Choroid plexus epithelial cell (primary cell): ENCODE measurements around the gene LPP.

Experiments used
- DNase-seq: peaks from one replicate; pipeline ENCODE4 v3.0.0-alpha.2; 2010; ENCODE audit warnings: low read depth
- H3K4me3 ChIP-seq: 2 replicates; pipeline ENCODE4 v1.5.1; 2011; ENCODE audit warnings: low read depth, mild to moderate bottlenecking, control low read depth, low read length, moderate library complexity
- TF ChIP-seq, protein P1 (sequence below): conservative IDR thresholded peaks from 2 replicates; pipeline ENCODE4 v1.5.1; 2011; ENCODE audit warnings: low read depth, mild to moderate bottlenecking, control low read depth, inconsistent platforms, low read length, moderate library complexity

Gene LPP

DNA sequence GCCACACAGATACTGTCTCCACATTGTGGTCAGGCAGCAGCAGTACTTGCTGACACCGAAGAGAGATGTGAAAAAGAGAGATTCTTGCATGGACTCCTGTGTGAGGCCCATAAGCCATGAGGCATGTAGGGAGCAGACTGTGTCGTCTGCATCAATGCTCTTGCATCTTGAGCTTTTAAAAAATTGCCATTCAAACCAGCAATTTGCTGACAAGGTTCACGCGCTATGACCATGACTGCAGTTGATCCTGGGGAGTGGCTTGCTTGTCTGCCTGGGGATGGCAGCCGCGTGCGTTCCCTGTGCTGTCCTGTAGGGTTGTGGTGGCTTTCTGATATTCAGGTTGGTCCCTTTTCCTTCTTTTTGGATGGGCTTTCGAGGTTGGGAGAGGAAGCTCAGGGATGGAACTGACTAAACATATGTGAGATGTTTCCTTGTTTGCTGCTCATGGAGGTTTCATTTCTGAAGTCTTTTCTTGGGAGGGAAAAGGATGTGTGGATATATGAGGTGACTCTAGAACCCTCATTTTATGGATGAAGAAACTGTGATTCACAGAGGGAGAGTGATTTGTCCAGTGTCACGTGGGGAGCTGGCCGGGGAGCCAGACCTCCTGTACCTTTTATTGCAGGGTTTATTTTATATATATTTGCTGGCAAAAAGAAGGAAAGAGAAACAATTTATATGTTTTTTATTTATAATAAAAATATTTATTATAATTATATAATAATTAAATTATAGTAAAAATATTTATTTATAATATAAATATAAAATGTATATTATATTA is 48.6 kb downstream of the LPP start:
- DNase-seq: no peak
- TF ChIP-seq, protein P1, sequence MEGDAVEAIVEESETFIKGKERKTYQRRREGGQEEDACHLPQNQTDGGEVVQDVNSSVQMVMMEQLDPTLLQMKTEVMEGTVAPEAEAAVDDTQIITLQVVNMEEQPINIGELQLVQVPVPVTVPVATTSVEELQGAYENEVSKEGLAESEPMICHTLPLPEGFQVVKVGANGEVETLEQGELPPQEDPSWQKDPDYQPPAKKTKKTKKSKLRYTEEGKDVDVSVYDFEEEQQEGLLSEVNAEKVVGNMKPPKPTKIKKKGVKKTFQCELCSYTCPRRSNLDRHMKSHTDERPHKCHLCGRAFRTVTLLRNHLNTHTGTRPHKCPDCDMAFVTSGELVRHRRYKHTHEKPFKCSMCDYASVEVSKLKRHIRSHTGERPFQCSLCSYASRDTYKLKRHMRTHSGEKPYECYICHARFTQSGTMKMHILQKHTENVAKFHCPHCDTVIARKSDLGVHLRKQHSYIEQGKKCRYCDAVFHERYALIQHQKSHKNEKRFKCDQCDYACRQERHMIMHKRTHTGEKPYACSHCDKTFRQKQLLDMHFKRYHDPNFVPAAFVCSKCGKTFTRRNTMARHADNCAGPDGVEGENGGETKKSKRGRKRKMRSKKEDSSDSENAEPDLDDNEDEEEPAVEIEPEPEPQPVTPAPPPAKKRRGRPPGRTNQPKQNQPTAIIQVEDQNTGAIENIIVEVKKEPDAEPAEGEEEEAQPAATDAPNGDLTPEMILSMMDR: no peak
- no peak overlapping the region for H3K4me3 ChIP-seq

- TF ChIP-seq, protein P1: no peak
- H3K4me3 ChIP-seq: no peak overlapping the region
- DNase-seq: no peak
Observed at GRCh38 chr3:188204526-188204925, 50.6 kb downstream of the LPP start.

DNA sequence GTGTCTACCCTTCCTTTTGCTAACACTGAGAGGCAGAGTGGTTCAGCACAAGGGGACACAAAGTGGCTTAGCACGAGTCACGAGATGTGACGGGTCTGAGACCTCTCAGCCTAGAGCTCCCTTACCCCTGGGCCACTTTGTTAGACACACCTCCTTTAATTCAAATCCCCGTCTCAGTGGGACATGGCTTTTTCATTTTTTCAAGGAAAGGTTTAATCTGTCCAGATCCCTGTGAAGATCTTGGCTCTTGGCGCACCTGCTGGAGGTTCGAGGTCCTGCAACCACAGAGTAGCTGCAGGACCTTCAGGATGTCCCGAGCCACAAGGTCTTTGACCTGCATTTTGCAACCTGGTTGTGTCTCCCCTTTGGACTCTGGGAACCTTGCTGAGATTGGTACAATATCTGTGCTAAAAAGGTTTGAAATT is 52.0 kb downstream of the LPP start:
- TF ChIP-seq, protein P1: peak; percentile 42
- no peak overlapping the region for H3K4me3 ChIP-seq
- DNase-seq: no peak

DNA sequence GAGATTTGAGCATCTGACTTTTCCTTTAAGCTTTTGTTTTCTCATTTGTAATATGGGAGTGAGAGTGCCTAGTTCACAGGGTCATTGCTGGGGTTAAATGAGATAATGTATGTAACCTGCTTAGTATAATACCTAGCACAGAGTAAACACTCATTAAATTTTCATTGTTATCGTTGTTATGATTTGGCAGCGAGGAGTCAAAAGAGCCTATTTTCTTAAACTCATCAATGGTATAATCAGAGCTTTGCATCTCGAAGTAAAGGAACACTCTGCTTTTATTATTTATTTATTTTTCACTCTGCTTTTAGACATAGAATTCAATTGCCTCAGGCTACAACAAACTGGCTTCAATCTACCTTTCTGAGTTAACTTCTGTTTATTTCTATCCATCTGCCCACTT is 52.8 kb downstream of the LPP start:
- TF ChIP-seq, protein P1: no peak
- DNase-seq: no peak
- H3K4me3 ChIP-seq: no peak overlapping the region

- DNase-seq: no peak
- no peak overlapping the region for H3K4me3 ChIP-seq
- TF ChIP-seq, protein P1: no peak
Observed at GRCh38 chr3:188207941-188208515, 54.1 kb downstream of the LPP start.

- no peak overlapping the region for H3K4me3 ChIP-seq
- DNase-seq: peak; percentile 60
- TF ChIP-seq, protein P1: no peak
Observed at GRCh38 chr3:188208516-188208981, 54.6 kb downstream of the LPP start.
